GM18867 (cell line): Measurements from ENCODE around the gene CDON.
"Not testable (repeated sequence)": the region's sequence is repeated elsewhere in the genome, so short reads cannot be mapped to it uniquely, and the experiment has no call there.

Experiments used
- ATAC-seq: cut with Tn5 transposase; IDR thresholded peaks from one replicate; pipeline ENCODE4 v1.9.1; 2021; ENCODE audit warnings: mild to moderate bottlenecking, moderate library complexity; ENCODE audit not compliant: unreplicated experiment

Gene CDON

GRCh38 chr11:125929445-125930075 lies 133.1 kb downstream of the CDON start:
- ATAC-seq, result no peak

GRCh38 chr11:125926682-125927081 lies 136.0 kb downstream of the CDON start:
- ATAC-seq, result no peak

- no peak for ATAC-seq
Measured at GRCh38 chr11:125925804-125926203, 136.9 kb downstream of the CDON start.

DNA sequence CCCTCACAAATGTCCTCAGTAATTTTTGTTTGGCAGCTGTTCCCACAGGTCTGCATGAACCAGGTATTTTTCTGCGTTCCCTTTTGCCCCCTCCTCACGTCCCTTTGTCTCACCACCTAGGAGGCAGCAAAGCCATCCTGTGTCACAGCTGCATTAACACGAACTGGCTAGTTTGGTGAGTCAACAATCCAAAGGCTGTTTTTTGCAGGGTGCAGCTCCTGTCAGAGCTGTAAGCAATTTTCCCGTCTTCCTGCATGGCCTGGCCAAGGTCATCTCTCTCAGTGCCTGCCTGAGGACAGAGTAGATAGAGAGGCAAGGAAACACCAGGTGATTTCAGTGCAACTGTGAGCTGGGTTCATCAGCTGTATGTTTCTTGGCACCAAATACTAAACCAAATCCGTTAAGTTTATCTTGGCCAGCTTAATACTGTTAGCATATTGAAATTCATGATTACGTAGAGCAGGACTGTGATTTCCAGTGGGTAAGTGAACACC lies 137.4 kb downstream of the CDON start:
- ATAC-seq, result no peak

GRCh38 chr11:125924384-125925007 lies 138.2 kb downstream of the CDON start:
- ATAC-seq, result no peak

DNA sequence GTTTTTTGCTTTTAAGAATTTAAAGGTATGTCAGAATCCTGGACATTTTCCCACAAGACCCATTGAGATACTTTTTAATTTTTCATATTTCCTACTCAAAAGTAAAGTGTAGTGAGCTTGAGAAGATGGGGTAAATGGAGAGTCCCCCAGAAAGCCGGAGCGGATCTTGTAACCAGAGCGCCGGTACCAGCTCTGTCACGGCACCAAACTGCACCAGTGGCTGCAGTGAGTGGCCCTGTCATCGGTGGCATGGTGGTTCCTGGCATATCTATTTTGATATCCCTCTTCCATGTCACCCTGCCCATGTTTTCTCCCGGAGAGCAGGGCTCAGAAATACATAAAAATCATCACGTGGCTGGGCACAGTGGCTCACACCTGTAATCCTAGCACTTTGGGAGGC lies 139.0 kb downstream of the CDON start:
- ATAC-seq, result no peak

- ATAC-seq, result peak; percentile 69
Measured at GRCh38 chr11:125923012-125923579, 139.6 kb downstream of the CDON start.

GRCh38 chr11:125922156-125922555 lies 140.5 kb downstream of the CDON start:
- ATAC-seq, result no peak

DNA sequence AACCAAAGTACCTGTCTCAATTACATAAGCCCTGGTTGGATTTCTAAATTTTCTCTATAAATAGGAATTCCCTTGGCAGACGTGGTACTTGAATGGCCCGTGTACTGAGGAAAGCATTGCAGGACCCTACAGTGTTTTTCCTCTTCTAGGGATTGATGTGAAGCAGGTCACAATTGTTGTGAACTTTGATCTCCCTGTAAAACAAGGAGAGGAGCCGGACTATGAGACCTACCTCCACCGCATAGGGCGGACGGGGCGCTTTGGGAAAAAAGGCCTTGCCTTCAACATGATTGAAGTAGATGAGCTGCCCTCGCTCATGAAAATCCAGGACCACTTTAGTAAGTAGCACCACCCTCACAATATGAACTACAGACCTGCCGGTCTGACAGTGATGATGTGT lies 141.6 kb downstream of the CDON start:
- no peak for ATAC-seq

- no peak for ATAC-seq
Measured at GRCh38 chr11:125918140-125918840, 144.4 kb downstream of the CDON start.

DNA sequence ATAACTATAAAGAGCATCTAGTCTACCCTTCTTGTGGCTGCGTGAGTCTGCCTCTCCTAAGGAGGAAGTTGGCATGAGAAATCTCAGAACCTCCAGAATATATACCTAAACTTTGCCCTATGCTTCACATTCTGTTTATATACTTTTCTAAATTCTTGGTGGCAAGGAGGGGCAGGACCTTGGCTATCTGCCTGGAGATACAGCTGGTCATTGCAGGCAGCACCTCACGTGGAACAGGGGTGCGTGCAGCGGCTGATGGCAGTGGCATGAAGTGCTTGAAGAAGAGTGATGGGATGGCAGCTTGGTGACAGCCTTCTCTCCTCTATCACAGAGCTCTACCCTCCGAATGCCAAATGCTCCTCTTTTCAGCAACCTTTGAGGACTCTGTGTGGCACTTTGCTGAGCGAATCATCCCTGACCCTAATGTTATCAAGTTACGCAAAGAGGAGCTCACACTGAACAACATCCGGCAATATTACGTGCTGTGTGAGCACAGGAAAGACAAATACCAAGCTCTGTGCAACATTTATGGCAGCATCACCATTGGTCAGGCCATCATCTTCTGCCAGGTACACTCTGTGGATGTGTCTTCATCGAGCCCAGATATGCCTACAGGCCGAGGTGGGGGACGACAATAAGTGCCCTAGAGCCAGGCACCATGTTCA lies 145.9 kb downstream of the CDON start:
- no peak for ATAC-seq

- ATAC-seq, result not testable (repeated sequence)
Measured at GRCh38 chr11:125914601-125915000, 148.1 kb downstream of the CDON start.

GRCh38 chr11:125910226-125910849 lies 152.3 kb downstream of the CDON start:
- no peak for ATAC-seq
